ENCODE results near the gene RANGRF.
A peak's percentile ranks its signal among the peaks of the same experiment; 100 is the strongest.

RANGRF gene

GRCh38 chr17:8273884-8274444 lies 14.5 kb upstream of the RANGRF start:
- no peak for DNase-seq (ENCODE audit: low read depth in 1 of 2, low spot score in 1 of 2)

- DNase-seq (ENCODE audit: low read depth in 1 of 2, low spot score in 1 of 2), result no peak
Measured at GRCh38 chr17:8274816-8275215, 13.7 kb upstream of the RANGRF start.

GRCh38 chr17:8275421-8276290 lies 12.8 kb upstream of the RANGRF start:
- DNase-seq (ENCODE audit: low read depth in 1 of 2, low spot score in 1 of 2), result no peak

GRCh38 chr17:8277317-8277716 lies 11.2 kb upstream of the RANGRF start:
- no peak for DNase-seq (ENCODE audit: low read depth in 1 of 2, low spot score in 1 of 2)

GRCh38 chr17:8282345-8282744 lies 6.1 kb upstream of the RANGRF start:
- DNase-seq (ENCODE audit: low read depth in 1 of 2, low spot score in 1 of 2), result no peak

- DNase-seq (ENCODE audit: low read depth in 1 of 2, low spot score in 1 of 2), result no peak
Measured at GRCh38 chr17:8283356-8283755, 5.1 kb upstream of the RANGRF start.

GRCh38 chr17:8284126-8284525 lies 4.3 kb upstream of the RANGRF start:
- DNase-seq (ENCODE audit: low read depth in 1 of 2, low spot score in 1 of 2), result no peak

- no peak for DNase-seq (ENCODE audit: low read depth in 1 of 2, low spot score in 1 of 2)
Measured at GRCh38 chr17:8285270-8286181, 2.9 kb upstream of the RANGRF start.

GRCh38 chr17:8287651-8288335 lies 677 bp upstream of the RANGRF start:
- no peak for DNase-seq (ENCODE audit: low read depth in 1 of 2, low spot score in 1 of 2)

GRCh38 chr17:8289103-8289397 lies 580 bp downstream of the RANGRF start:
- DNase-seq (ENCODE audit: low read depth in 1 of 2, low spot score in 1 of 2), result no peak

- DNase-seq (ENCODE audit: low read depth in 1 of 2, low spot score in 1 of 2), result no peak
Measured at GRCh38 chr17:8290043-8290442, 1.6 kb downstream of the RANGRF start.

GRCh38 chr17:8292639-8293395 lies 4.3 kb downstream of the RANGRF start:
- no peak for DNase-seq (ENCODE audit: low read depth in 1 of 2, low spot score in 1 of 2)

GRCh38 chr17:8294361-8294760 lies 5.9 kb downstream of the RANGRF start:
- DNase-seq (ENCODE audit: low read depth in 1 of 2, low spot score in 1 of 2), result no peak

- no peak for DNase-seq (ENCODE audit: low read depth in 1 of 2, low spot score in 1 of 2)
Measured at GRCh38 chr17:8294814-8295316, 6.4 kb downstream of the RANGRF start.

- DNase-seq (ENCODE audit: low read depth in 1 of 2, low spot score in 1 of 2), result no peak
Measured at GRCh38 chr17:8300226-8300625, 11.8 kb downstream of the RANGRF start.

GRCh38 chr17:8300627-8301242 lies 12.3 kb downstream of the RANGRF start:
- peak; percentile 40 to 49 for DNase-seq (ENCODE audit: low read depth in 1 of 2, low spot score in 1 of 2)

- no peak for DNase-seq (ENCODE audit: low read depth in 1 of 2, low spot score in 1 of 2)
Measured at GRCh38 chr17:8310601-8311123, 22.2 kb downstream of the RANGRF start.

GRCh38 chr17:8311131-8311790 lies 22.8 kb downstream of the RANGRF start:
- DNase-seq (ENCODE audit: low read depth in 1 of 2, low spot score in 1 of 2), result no peak

- no peak for DNase-seq (ENCODE audit: low read depth in 1 of 2, low spot score in 1 of 2)
Measured at GRCh38 chr17:8312251-8312650, 23.8 kb downstream of the RANGRF start.
